ENCODE results near the gene ART1.

The ART1 gene

DNA sequence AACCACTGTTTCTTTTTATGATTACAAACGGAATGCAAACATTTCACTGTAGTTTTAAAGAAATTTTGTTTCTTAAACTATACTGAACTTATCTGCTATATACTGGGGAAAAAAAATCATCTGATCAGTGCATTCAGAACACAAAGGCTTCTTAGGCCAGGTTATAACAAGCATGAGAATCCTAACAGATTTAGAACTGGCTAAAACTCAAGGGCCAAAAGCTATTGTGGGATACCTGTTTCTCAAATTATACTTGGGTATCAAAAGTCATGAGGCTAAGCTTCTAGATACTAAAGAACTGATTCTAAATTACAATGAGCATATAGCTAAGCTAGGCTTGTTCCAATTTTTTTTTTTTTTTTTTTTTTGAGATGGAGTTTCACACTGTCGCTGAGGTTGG, 56.0 kb downstream of the ART1 start:
- TF ChIP-seq, protein P1, sequence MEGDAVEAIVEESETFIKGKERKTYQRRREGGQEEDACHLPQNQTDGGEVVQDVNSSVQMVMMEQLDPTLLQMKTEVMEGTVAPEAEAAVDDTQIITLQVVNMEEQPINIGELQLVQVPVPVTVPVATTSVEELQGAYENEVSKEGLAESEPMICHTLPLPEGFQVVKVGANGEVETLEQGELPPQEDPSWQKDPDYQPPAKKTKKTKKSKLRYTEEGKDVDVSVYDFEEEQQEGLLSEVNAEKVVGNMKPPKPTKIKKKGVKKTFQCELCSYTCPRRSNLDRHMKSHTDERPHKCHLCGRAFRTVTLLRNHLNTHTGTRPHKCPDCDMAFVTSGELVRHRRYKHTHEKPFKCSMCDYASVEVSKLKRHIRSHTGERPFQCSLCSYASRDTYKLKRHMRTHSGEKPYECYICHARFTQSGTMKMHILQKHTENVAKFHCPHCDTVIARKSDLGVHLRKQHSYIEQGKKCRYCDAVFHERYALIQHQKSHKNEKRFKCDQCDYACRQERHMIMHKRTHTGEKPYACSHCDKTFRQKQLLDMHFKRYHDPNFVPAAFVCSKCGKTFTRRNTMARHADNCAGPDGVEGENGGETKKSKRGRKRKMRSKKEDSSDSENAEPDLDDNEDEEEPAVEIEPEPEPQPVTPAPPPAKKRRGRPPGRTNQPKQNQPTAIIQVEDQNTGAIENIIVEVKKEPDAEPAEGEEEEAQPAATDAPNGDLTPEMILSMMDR (IDR thresholded peaks at IDR 0.05) = no peak
- Histone ChIP-seq H3K4me3 (no peak overlapping the region), H3K27ac (no peak overlapping the region)
- no peak for DNase-seq (ENCODE audit: low spot score)

DNA sequence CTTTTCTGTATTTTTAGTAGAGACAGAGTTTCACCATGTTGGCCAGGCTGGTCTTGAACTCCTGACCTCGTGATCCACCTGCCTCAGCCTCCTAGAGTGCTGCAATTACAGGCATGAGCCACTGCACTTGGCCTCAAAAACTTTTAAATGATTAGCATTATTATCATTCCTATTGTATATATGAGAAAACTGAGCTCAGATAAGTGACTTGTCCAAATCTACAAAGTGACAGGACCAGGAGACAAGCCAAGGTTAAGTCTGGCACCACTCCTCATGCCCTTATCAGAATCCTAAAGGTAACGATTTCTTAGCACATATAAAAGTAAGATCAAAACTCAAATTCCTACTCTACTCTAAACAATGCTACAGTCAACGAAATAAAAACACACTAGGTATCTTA, 58.5 kb downstream of the ART1 start:
- TF ChIP-seq, protein P1 (IDR thresholded peaks at IDR 0.05) = no peak
- Histone ChIP-seq H3K4me3 (no peak overlapping the region), H3K27ac (no peak overlapping the region)
- DNase-seq (ENCODE audit: low spot score) = no peak

DNA sequence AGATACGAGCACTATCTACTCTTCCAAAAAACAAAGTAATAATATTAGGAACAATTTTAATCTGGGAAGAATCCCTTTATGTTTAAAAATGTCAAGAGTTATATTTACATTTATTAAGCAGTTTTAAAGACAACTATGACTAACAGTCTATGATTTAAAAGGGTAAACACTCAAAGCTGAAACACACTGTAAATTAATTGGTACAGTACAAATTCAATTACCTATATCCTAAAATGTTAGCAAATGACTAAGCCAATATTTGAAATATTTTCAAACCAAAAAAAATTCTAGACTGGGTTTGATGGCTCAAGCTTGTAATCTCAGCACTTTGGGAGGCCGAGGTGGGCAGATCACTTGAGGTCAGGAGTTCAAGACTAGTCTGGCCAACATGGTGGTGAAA, 62.2 kb downstream of the ART1 start:
- no peak overlapping the region for H3K4me3 ChIP-seq
- DNase-seq (ENCODE audit: low spot score) = no peak
- no peak overlapping the region for H3K27ac ChIP-seq
- TF ChIP-seq, protein P1 (IDR thresholded peaks at IDR 0.05) = no peak

DNA sequence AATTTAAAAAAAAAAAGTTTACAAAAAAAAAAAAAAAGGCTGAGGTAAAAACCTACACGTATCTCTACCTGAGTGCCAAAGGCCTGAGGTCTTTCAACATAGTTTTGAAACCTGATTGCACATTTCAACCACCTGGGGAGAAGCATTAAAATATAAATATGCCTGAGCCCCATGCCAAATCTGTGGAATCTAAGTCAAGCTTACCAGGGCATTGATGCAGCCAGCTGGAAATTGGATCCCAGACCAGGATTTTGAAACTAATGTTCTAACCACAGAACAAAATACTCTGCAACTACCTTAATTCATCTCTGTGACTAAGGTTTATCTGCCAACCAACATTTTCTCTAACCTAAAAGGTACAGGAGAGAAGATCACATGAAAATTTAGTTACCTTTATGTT, 65.0 kb downstream of the ART1 start:
- Histone ChIP-seq H3K27ac (no peak overlapping the region), H3K4me3 (no peak overlapping the region)
- no peak for DNase-seq (ENCODE audit: low spot score)
- TF ChIP-seq, protein P1 (IDR thresholded peaks at IDR 0.05) = no peak

DNA sequence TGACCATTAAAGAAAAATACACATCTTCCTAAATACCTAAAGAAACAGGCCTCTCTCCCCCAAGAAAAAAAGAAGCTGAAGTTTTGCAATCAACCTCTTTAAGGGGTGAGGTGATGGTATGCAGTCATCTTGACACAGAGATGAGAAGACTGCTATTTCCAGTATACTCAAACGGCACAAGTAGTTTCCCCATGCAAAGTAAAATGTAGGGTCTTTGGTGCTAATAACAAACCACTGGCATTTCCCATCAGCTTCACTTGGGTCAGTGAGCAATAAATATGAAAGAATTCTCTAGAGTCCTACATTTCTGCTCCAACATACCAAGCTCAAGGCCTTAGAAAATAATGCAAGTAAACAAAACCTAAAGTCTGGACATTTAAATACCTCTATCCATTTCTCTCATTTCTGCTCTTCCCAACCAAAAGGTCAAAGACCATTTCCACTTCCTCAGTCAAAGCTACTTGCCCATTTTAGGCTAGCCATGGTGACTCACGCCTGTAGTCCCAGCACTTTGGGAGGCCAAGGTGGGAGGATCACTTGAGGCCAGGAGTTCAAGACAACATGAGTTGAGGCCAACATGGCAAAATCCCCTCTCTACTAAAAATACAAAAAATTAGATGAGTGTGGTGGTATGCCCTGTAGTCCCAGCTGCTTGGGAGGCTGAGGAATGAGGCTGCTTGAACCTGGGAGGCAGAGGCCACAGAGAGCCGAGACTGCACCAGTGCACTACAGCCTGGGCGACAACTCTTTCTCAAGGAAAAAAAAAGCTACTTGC, 65.7 kb downstream of the ART1 start:
- no peak for DNase-seq (ENCODE audit: low spot score)
- no peak overlapping the region for H3K27ac ChIP-seq
- no peak overlapping the region for H3K4me3 ChIP-seq
- TF ChIP-seq, protein P1 (IDR thresholded peaks at IDR 0.05) = no peak

DNA sequence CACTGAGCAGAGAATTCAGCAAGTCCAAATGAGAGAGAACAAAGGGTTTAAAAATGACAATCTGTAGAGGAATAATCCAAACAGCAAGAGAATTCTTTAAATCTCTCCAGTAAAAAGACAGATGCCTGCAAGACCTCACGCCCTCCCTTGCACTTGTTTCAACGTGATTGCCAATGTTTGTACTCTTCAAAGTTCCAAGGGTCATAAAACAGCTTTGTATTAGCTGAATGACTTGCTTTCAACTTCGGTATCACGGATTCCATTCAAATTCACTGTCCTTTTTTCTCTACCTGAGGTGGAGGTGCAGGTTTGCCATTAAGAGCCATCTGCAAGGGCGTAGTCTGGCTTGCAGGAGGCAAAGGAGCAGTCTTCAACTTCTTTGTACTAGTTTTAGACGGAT, 67.3 kb downstream of the ART1 start:
- H3K27ac ChIP-seq = no peak overlapping the region
- TF ChIP-seq, protein P1 (IDR thresholded peaks at IDR 0.05) = no peak
- H3K4me3 ChIP-seq = no peak overlapping the region
- no peak for DNase-seq (ENCODE audit: low spot score)
